ACHN (cell line): Measurements from ENCODE around the gene DPF3.
A peak's percentile ranks its signal among the peaks of the same experiment; 100 is the strongest.

Source experiments
- DNase-seq: peaks from one replicate; pipeline ENCODE4 v3.0.0-alpha.2; 2015
- in situ Hi-C: cut with HindIII; loops from 2 replicates; pipeline ENCODE4 v1.10.0; 2017; ENCODE audit warnings: low sequenced_read_pairs, low pct_ligation_motif_present, low pct_unique_long_range_greater_than_20kb

The DPF3 gene

GRCh38 chr14:72818998-72819397 lies 74.9 kb downstream of the DPF3 start:
- no peak for DNase-seq
- in situ Hi-C loops, result no loop called here

GRCh38 chr14:72816287-72816686 lies 77.6 kb downstream of the DPF3 start:
- in situ Hi-C loops, result no loop called here
- no peak for DNase-seq

GRCh38 chr14:72815430-72815829 lies 78.5 kb downstream of the DPF3 start:
- in situ Hi-C loops, result no loop called here
- no peak for DNase-seq

GRCh38 chr14:72812292-72812851 lies 81.5 kb downstream of the DPF3 start:
- in situ Hi-C loops, result no loop called here
- DNase-seq, result no peak

GRCh38 chr14:72810201-72810600 lies 83.7 kb downstream of the DPF3 start:
- in situ Hi-C loops, result no loop called here

GRCh38 chr14:72809063-72809462 lies 84.8 kb downstream of the DPF3 start:
- DNase-seq, result no peak
- in situ Hi-C loops, result no loop called here

More at GRCh38 chr14:72810201-72810600, 83.7 kb downstream of the DPF3 start:
- no peak for DNase-seq

GRCh38 chr14:72808564-72808963 lies 85.3 kb downstream of the DPF3 start:
- DNase-seq, result no peak

GRCh38 chr14:72802588-72802946 lies 91.3 kb downstream of the DPF3 start:
- DNase-seq, result no peak
- in situ Hi-C loops, result no loop called here

More at GRCh38 chr14:72808564-72808963, 85.3 kb downstream of the DPF3 start:
- in situ Hi-C loops, result no loop called here

GRCh38 chr14:72801836-72802587 lies 91.9 kb downstream of the DPF3 start:
- in situ Hi-C loops, result no loop called here
- DNase-seq, result no peak

GRCh38 chr14:72801381-72801812 lies 92.5 kb downstream of the DPF3 start:
- DNase-seq, result peak; percentile 60
- in situ Hi-C loops, result no loop called here

- no peak for DNase-seq
- in situ Hi-C loops, result no loop called here
Measured at GRCh38 chr14:72800848-72801370, 93.0 kb downstream of the DPF3 start.

- no peak for DNase-seq
- in situ Hi-C loops, result no loop called here
Measured at GRCh38 chr14:72800296-72800695, 93.6 kb downstream of the DPF3 start.

GRCh38 chr14:72796935-72797334 lies 97.0 kb downstream of the DPF3 start:
- DNase-seq, result no peak
- in situ Hi-C loops, result no loop called here

GRCh38 chr14:72793156-72793939 lies 100.6 kb downstream of the DPF3 start:
- DNase-seq, result no peak
- in situ Hi-C loops, result no loop called here

- DNase-seq, result no peak
- in situ Hi-C loops, result no loop called here
Measured at GRCh38 chr14:72792051-72792788, 101.7 kb downstream of the DPF3 start.

- no peak for DNase-seq
- in situ Hi-C loops, result no loop called here
Measured at GRCh38 chr14:72790887-72791566, 102.9 kb downstream of the DPF3 start.

GRCh38 chr14:72788972-72789728 lies 104.8 kb downstream of the DPF3 start:
- in situ Hi-C loops, result no loop called here

GRCh38 chr14:72788255-72788654 lies 105.6 kb downstream of the DPF3 start:
- DNase-seq, result no peak
- in situ Hi-C loops, result no loop called here

More at GRCh38 chr14:72788972-72789728, 104.8 kb downstream of the DPF3 start:
- no peak for DNase-seq
